Measurements from ENCODE around the gene PRSS22.
"Not testable (repeated sequence)": the region's sequence is repeated elsewhere in the genome, so short reads cannot be mapped to it uniquely, and the experiment has no call there.

PRSS22 gene, protein sequence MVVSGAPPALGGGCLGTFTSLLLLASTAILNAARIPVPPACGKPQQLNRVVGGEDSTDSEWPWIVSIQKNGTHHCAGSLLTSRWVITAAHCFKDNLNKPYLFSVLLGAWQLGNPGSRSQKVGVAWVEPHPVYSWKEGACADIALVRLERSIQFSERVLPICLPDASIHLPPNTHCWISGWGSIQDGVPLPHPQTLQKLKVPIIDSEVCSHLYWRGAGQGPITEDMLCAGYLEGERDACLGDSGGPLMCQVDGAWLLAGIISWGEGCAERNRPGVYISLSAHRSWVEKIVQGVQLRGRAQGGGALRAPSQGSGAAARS

DNA sequence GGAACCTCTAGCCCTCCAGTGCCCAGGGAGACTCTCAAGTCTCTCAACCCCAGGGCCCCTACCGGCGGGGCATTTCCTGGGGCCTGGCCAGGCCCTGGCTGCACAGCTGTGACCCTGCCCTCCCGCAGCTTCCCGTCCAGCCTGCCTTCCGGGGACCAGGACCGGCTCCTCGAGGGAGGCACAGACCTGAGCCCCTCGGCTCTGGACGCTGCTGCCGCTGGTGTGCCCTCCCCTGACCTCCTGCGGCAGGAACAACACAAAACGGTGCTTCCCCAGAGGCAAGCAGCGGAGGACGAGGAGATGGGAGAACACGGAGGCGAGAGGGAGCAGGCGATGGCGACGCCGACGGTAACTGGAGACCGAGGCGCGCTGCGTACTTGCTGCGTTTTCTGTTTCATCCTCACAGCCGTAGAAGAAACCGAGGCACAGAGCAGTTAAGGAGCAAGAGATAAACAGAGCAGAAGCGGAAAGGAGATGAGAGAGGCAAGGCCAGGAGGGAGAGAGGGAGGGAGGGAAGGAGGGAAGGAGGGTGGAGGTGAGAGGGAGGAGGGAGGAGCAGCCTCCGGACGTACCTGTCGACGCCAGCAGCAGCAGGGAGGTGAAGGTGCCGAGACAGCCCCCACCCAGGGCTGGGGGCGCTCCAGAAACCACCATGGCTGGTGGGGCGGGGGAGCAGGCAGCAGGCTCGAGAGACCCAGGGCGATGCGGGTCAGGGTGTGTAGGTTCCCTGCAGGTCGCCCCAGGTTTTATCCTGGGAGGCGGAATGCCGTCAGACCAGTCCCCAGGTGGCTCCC, at the start of gene PRSS22:
TSS of gene PRSS22 (minus strand) at position 720 of the 794 bp plus-strand sequence. CDS start at position 654, 66 bp downstream.
- Histone ChIP-seq H3K4me3 (ENCODE audit: insufficient read depth, low read length, poor library complexity, severe bottlenecking) (no peak within 1 kb of the TSS), H3K9me2 (replicated peaks; ENCODE audit: insufficient read depth, low read length) (no peaks in the 10 kb centered on the region), H3K36me3 (ENCODE audit: low read length) (no peaks in the 10 kb centered on the region), H3K9ac (ENCODE audit: low read length) (no peak within 1 kb of the TSS), H4K20me1 (ENCODE audit: low read depth, low read length) (no peaks in the 10 kb centered on the region), H3K4me2 (ENCODE audit: low read depth, low read length, poor library complexity, severe bottlenecking) (no peak within 1 kb of the TSS), H3K79me2 (ENCODE audit: insufficient read depth, low read length) (no peaks in the 10 kb centered on the region), H3K27ac (ENCODE audit: low read depth, low read length) (no peak within 1 kb of the TSS), H2AFZ (ENCODE audit: low read depth, low read length, severe bottlenecking) (no peak within 1 kb of the TSS), H3K9me3 (ENCODE audit: insufficient read depth, low read length) (no peaks in the 10 kb centered on the region), H3F3A (ENCODE audit: insufficient read depth) (no peaks in the 10 kb centered on the region), H3K27me3 (ENCODE audit: low read length) (no peaks in the 10 kb centered on the region)
- TF ChIP-seq EZH2phosphoT487 (conservative IDR thresholded peaks at IDR 0.05; ENCODE audit: low read length): no peak
- TF ChIP-seq, protein P1, sequence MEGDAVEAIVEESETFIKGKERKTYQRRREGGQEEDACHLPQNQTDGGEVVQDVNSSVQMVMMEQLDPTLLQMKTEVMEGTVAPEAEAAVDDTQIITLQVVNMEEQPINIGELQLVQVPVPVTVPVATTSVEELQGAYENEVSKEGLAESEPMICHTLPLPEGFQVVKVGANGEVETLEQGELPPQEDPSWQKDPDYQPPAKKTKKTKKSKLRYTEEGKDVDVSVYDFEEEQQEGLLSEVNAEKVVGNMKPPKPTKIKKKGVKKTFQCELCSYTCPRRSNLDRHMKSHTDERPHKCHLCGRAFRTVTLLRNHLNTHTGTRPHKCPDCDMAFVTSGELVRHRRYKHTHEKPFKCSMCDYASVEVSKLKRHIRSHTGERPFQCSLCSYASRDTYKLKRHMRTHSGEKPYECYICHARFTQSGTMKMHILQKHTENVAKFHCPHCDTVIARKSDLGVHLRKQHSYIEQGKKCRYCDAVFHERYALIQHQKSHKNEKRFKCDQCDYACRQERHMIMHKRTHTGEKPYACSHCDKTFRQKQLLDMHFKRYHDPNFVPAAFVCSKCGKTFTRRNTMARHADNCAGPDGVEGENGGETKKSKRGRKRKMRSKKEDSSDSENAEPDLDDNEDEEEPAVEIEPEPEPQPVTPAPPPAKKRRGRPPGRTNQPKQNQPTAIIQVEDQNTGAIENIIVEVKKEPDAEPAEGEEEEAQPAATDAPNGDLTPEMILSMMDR (IDR thresholded peaks at IDR 0.05; ENCODE audit: insufficient read depth, low read length, poor library complexity, severe bottlenecking): no peak

DNA sequence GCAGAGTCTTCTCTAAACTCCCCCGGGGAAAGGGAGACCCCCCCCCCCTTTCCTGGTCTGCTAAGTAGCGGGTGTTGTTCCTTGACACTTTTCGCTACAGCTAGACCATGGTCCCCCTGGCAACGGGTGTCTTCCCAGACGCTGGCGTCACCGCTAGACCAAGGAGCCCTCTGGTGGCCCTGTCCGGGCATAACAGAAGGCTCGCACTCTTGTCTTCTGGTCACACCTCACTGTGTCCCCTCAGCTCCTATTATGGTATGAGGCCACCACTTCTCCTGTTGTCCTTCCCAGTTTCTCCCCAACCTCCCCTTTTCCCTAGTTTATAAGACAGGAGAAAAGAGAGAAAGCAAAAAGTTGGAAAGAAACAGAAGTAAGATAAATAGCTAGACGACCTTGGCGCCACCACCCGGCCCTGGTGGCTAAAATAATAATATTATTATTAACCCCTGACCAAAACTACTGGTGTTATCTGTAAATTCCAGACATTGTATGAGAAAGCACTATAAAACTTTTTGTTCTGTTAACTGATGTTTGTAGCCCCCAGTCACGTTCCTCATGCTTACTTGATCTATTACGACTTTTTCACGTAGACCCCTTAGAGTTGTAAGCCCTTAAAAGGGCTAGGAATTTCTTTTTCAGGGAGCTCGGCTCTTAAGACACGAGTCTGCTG, 49.2 kb upstream of the PRSS22 start:
- not testable (repeated sequence) for H3K4me2 ChIP-seq (ENCODE audit: low read depth, low read length, poor library complexity, severe bottlenecking); H3K36me3 ChIP-seq (ENCODE audit: low read length); H2AFZ ChIP-seq (ENCODE audit: low read depth, low read length, severe bottlenecking); H3K4me3 ChIP-seq (ENCODE audit: insufficient read depth, low read length, poor library complexity, severe bottlenecking); H3K79me2 ChIP-seq (ENCODE audit: insufficient read depth, low read length); H4K20me1 ChIP-seq (ENCODE audit: low read depth, low read length); H3K9ac ChIP-seq (ENCODE audit: low read length); H3K27ac ChIP-seq (ENCODE audit: low read depth, low read length); H3K27me3 ChIP-seq (ENCODE audit: low read length); H3K9me3 ChIP-seq (ENCODE audit: insufficient read depth, low read length); H3K9me2 ChIP-seq (replicated peaks; ENCODE audit: insufficient read depth, low read length)
- peaks cover 13% of the 10 kb centered on the region for H3F3A ChIP-seq (ENCODE audit: insufficient read depth)

DNA sequence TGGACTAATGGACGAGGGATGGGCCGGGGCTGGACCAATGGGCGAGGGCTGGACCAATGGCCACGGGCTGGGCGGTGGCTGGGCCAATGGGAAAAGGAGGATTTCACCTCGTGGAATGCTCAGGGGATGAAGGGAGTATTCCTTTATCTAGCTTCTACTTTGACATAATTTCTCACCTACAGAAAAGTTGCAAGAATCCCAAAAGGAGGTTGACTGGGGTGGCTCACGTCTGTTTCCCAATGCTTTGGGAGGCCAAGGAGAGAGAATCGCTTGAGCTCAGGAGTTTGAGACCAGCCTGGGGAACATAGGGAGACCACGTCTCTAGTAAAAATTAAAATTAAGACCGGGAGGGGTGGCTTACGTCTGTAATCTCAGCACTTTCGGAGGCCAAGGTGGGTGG, 48.0 kb upstream of the PRSS22 start:
- no peaks in the 10 kb centered on the region for H3K36me3 ChIP-seq (ENCODE audit: low read length)
- no peaks in the 10 kb centered on the region for H3K9me2 ChIP-seq (replicated peaks; ENCODE audit: insufficient read depth, low read length)
- no peak overlapping the region for H3K27ac ChIP-seq (ENCODE audit: low read depth, low read length)
- H3K4me2 ChIP-seq (ENCODE audit: low read depth, low read length, poor library complexity, severe bottlenecking): peak overlapping the region; percentile 55
- TF ChIP-seq, protein P1 (IDR thresholded peaks at IDR 0.05; ENCODE audit: insufficient read depth, low read length, poor library complexity, severe bottlenecking): no peak
- no peak for TF ChIP-seq EZH2phosphoT487 (conservative IDR thresholded peaks at IDR 0.05; ENCODE audit: low read length)
- peak overlapping the region; percentile 52 for H2AFZ ChIP-seq (ENCODE audit: low read depth, low read length, severe bottlenecking)
- no peaks in the 10 kb centered on the region for H3K9me3 ChIP-seq (ENCODE audit: insufficient read depth, low read length)
- H3K27me3 ChIP-seq (ENCODE audit: low read length): no peaks in the 10 kb centered on the region
- peak overlapping the region; percentile 46 for H3K4me3 ChIP-seq (ENCODE audit: insufficient read depth, low read length, poor library complexity, severe bottlenecking)
- peaks cover 13% of the 10 kb centered on the region for H3F3A ChIP-seq (ENCODE audit: insufficient read depth)
- no peaks in the 10 kb centered on the region for H3K79me2 ChIP-seq (ENCODE audit: insufficient read depth, low read length)
- H3K9ac ChIP-seq (ENCODE audit: low read length): no peak overlapping the region
- no peaks in the 10 kb centered on the region for H4K20me1 ChIP-seq (ENCODE audit: low read depth, low read length)

Measured in SU-DHL-6 (cell line).